ENCODE results near the gene ETS1. TPM values are rescaled to one million over a fixed set of nuclear protein-coding genes. Genes with fewer than 3 reads are reported as not detected.

Gene ETS1
- total and polyA plus RNA-seq, 2 experiments from 2014 or later, result 25.6 to 52.6 TPM

GRCh38 chr11:128415539-128415938 is 171.8 kb downstream of the ETS1 start:
- Histone ChIP-seq H3K4me1 (ENCODE audit: insufficient read depth) (no peaks in the 10 kb centered on the region), H3K36me3 (ENCODE audit: insufficient read depth) (no peaks in the 10 kb centered on the region), H3K79me2 (replicated peaks; ENCODE audit: insufficient read depth) (no peaks in the 10 kb centered on the region), H3K27me3 (ENCODE audit: insufficient read depth) (no peaks in the 10 kb centered on the region), H3K4me2 (no peak overlapping the region), H2AFZ (no peak overlapping the region), H3K27ac (ENCODE audit: low read depth) (no peak overlapping the region), H4K20me1 (replicated peaks; ENCODE audit: insufficient read depth) (no peaks in the 10 kb centered on the region), H3K4me3 (no peak overlapping the region), H3K9me2 (ENCODE audit: insufficient read depth) (no peaks in the 10 kb centered on the region), H3F3A (replicated peaks; ENCODE audit: low read depth) (no peaks in the 10 kb centered on the region)
- Mint-ChIP-seq H3K4me3 (no peak overlapping the region), H3K4me1 (no peaks in the 10 kb centered on the region), H3K36me3 (ENCODE audit: low read depth) (no peaks in the 10 kb centered on the region), H3K27me3 (ENCODE audit: insufficient read depth, low read depth, poor library complexity) (no peaks in the 10 kb centered on the region), H3K27ac (no peak overlapping the region), H3K9me3 (no peaks in the 10 kb centered on the region)
- ATAC-seq (no peak), DNase-seq (ENCODE audit: low spot score) (no peak)
- no peak for TF ChIP-seq STAT1 (IDR thresholded peaks at IDR 0.05; ENCODE audit: unreplicated experiment)
- no peak for TF ChIP-seq ZNF331 (CRISPR knock-in tag; IDR thresholded peaks at IDR 0.05; ENCODE audit: low read depth)
- TF ChIP-seq CTCF (conservative IDR thresholded peaks at IDR 0.05; ENCODE audit: low read depth in 2 of 2), result no peak
- TF ChIP-seq JUNB (IDR thresholded peaks at IDR 0.05; ENCODE audit: unreplicated experiment), result no peak
- TF ChIP-seq EZH2 (IDR thresholded peaks at IDR 0.05; ENCODE audit: low read depth, unreplicated experiment), result no peak
- no peak for TF ChIP-seq ZNF462 (CRISPR knock-in tag; IDR thresholded peaks at IDR 0.05)
- TF ChIP-seq NANOG (IDR thresholded peaks at IDR 0.05; ENCODE audit: borderline replicate concordance), result no peak
- TF ChIP-seq REST (IDR thresholded peaks at IDR 0.05; ENCODE audit: unreplicated experiment), result no peak
- TF ChIP-seq EZH2phosphoT487 (IDR thresholded peaks at IDR 0.05; ENCODE audit: unreplicated experiment), result no peak
- TF ChIP-seq ZNF114 (CRISPR knock-in tag; IDR thresholded peaks at IDR 0.05), result no peak
- TF ChIP-seq CREB1 (CRISPR knock-in tag; IDR thresholded peaks at IDR 0.05; ENCODE audit: low read depth), result no peak
- TF ChIP-seq POLR2AphosphoS5 (IDR thresholded peaks at IDR 0.05; ENCODE audit: low read depth), result no peak
- no peak for TF ChIP-seq ETS1 (IDR thresholded peaks at IDR 0.05)
